A673 (cell line): ENCODE measurements around the gene OR6F1. TPM values are rescaled to one million over a fixed set of nuclear protein-coding genes. Genes with fewer than 3 reads are reported as not detected.

Experiments used
- BruUV-seq: library from RNA; stranded (reverse); fragments of 400-500 nt; replicated peaks from 2 replicates; lab custom pipeline; 2021; lab: Mats Ljungman, UMichigan
- CTCF ChIA-PET: fragments of 300-600 bp; sonication (Branson Sonifier 250); formaldehyde crosslinking; loops from one replicate; lab custom pipeline; 2022; ENCODE audit warnings: antibody characterized with exemption; lab: Charles Lee
- POLR2A ChIA-PET: fragments of 300-600 bp; sonication (Branson Sonifier 250); formaldehyde crosslinking; loops from one replicate; lab custom pipeline; 2022; ENCODE audit warnings: antibody characterized with exemption; ENCODE audit not compliant: low non-redundant PET; lab: Charles Lee
- DNase-seq: peaks from one replicate; pipeline ENCODE4 v3.0.0-alpha.2; 2015; ENCODE audit warnings: low spot score
- H3K27ac ChIP-seq: fragments of 200-600 bp; sonication (generic); 2 replicates; pipeline ENCODE4 v1.5.1; 2016; ENCODE audit warnings: mixed run types, low read depth, mild to moderate bottlenecking, mixed read lengths, antibody characterized with exemption, low read length; ENCODE audit not compliant: poor library complexity, severe bottlenecking
- H3K27me3 ChIP-seq: fragments of 200-600 bp; sonication (generic); replicated peaks from 2 replicates; pipeline ENCODE4 v1.6.1; 2017; ENCODE audit warnings: mixed run types, low read depth, mild to moderate bottlenecking, mixed read lengths, antibody characterized with exemption, low read length; ENCODE audit not compliant: insufficient read depth, poor library complexity
- H3K36me3 ChIP-seq: fragments of 200-600 bp; sonication (generic); 2 replicates; pipeline ENCODE4 v1.6.1; 2016; ENCODE audit warnings: mixed run types, mild to moderate bottlenecking, mixed read lengths, antibody characterized with exemption, low read length; ENCODE audit not compliant: insufficient read depth, poor library complexity, severe bottlenecking
- H3K4me1 ChIP-seq: fragments of 200-600 bp; sonication (generic); 2 replicates; pipeline ENCODE4 v1.6.1; 2017; ENCODE audit warnings: mixed run types, mild to moderate bottlenecking, mixed read lengths, antibody characterized with exemption, low read length; ENCODE audit not compliant: insufficient read depth, poor library complexity, severe bottlenecking
- H3K4me3 ChIP-seq: fragments of 200-600 bp; sonication (generic); 2 replicates; pipeline ENCODE4 v1.5.1; 2016; ENCODE audit warnings: low read depth, mixed run types, mild to moderate bottlenecking, mixed read lengths, low read length; ENCODE audit not compliant: poor library complexity, severe bottlenecking
- H3K9me3 ChIP-seq: fragments of 200-600 bp; sonication (generic); 2 replicates; pipeline ENCODE4 v1.6.1; 2016; ENCODE audit warnings: mixed run types, low read depth, mild to moderate bottlenecking, mixed read lengths, antibody characterized with exemption, low read length; ENCODE audit not compliant: poor library complexity, severe bottlenecking
- EZH2 ChIP-seq: fragments of 200-600 bp; sonication (generic); IDR thresholded peaks from 2 replicates; pipeline ENCODE4 v1.6.1; 2017; ENCODE audit warnings: borderline replicate concordance, low read depth, mild to moderate bottlenecking, mixed read lengths, antibody characterized with exemption, low read length; ENCODE audit not compliant: poor library complexity, severe bottlenecking
- intact Hi-C: fragments of 100-400 bp; cut with micrococcal nuclease; formaldehyde crosslinking; loops from one replicate; pipeline ENCODE4 v1.10.0; 2022; ENCODE audit not compliant: unreplicated experiment
- total RNA-seq: library from RNA; stranded (reverse); gene quantifications from 2 replicates; pipeline ENCODE4 v1.2.3, GENCODE V29; 2021
- TF ChIP-seq, protein P1 (sequence below): fragments of 300-800, 200-600 bp; sonication (generic); conservative IDR thresholded peaks from 2 replicates; pipeline ENCODE4 v1.5.1; 2017; ENCODE audit warnings: low read depth, mild to moderate bottlenecking, antibody characterized with exemption, low read length, moderate library complexity, mixed read lengths

The OR6F1 gene
- total RNA-seq, 1 experiment from 2014 or later = not detected

- H3K9me3 ChIP-seq = peaks cover 11% of the 10 kb centered on the region
- TF ChIP-seq EZH2 = no peak
- TF ChIP-seq, protein P1, sequence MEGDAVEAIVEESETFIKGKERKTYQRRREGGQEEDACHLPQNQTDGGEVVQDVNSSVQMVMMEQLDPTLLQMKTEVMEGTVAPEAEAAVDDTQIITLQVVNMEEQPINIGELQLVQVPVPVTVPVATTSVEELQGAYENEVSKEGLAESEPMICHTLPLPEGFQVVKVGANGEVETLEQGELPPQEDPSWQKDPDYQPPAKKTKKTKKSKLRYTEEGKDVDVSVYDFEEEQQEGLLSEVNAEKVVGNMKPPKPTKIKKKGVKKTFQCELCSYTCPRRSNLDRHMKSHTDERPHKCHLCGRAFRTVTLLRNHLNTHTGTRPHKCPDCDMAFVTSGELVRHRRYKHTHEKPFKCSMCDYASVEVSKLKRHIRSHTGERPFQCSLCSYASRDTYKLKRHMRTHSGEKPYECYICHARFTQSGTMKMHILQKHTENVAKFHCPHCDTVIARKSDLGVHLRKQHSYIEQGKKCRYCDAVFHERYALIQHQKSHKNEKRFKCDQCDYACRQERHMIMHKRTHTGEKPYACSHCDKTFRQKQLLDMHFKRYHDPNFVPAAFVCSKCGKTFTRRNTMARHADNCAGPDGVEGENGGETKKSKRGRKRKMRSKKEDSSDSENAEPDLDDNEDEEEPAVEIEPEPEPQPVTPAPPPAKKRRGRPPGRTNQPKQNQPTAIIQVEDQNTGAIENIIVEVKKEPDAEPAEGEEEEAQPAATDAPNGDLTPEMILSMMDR = no peak
- H3K36me3 ChIP-seq = no peaks in the 10 kb centered on the region
- DNase-seq = no peak
- intact Hi-C loops = no loop called here
- no peaks in the 10 kb centered on the region for H3K27me3 ChIP-seq
- no peaks in the 10 kb centered on the region for H3K4me1 ChIP-seq
- POLR2A ChIA-PET = no interaction called here
- CTCF ChIA-PET = no interaction called here
- BruUV-seq = no TSS peak
- H3K4me3 ChIP-seq = no peak overlapping the region
- H3K27ac ChIP-seq = no peak overlapping the region
These were observed 25.3 kb upstream of the OR6F1 start for GRCh38 chr1:247741756-247742155.

- intact Hi-C loops = no loop called here
These were observed 24.3 kb upstream of the OR6F1 start for GRCh38 chr1:247740721-247741120.

DNA sequence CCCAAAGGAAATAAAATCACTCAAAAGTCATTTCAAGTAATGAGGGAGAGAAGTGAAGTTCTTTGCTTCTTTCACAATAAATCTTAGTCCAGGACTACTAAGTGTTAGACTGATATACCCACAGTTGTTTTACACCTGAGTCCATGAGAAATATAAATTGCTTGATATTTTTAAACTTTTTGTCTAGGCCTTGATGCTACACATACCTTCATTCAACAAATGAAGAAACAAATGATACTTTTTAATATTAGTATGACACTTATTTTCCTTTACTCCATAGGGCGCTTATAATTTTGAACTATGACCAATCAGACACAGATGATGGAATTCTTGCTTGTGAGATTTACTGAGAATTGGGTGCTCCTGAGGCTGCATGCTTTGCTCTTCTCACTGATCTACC is 21.9 kb upstream of the OR6F1 start, which contains the start of gene OR14K1:
Gene OR14K1, plus strand, starts transcription at position 301 of the 400 bp plus-strand sequence. Its CDS starts 0 bp downstream, at position 301.
- intact Hi-C loops = no loop called here
- Histone ChIP-seq H3K9me3 (peaks cover 2% of the 10 kb centered on the region), H3K4me1 (no peaks in the 10 kb centered on the region), H3K27ac (no peak within 1 kb of the TSS), H3K4me3 (no peak within 1 kb of the TSS), H3K27me3 (no peaks in the 10 kb centered on the region), H3K36me3 (no peaks in the 10 kb centered on the region)
- ChIA-PET POLR2A (no interaction called here), CTCF (no interaction called here)
- no peak for DNase-seq
- TF ChIP-seq EZH2 = no peak
- TF ChIP-seq, protein P1 = no peak
- BruUV-seq = no TSS peak

More at GRCh38 chr1:247740721-247741120, 24.3 kb upstream of the OR6F1 start:
- CTCF ChIA-PET = no interaction called here
- TF ChIP-seq, protein P1 = no peak
- TF ChIP-seq EZH2 = no peak
- DNase-seq = no peak
- no peak overlapping the region for H3K27ac ChIP-seq
- BruUV-seq = no TSS peak
- H3K36me3 ChIP-seq = no peaks in the 10 kb centered on the region
- POLR2A ChIA-PET = no interaction called here
- H3K9me3 ChIP-seq = peaks cover 5% of the 10 kb centered on the region
- no peaks in the 10 kb centered on the region for H3K4me1 ChIP-seq
- H3K27me3 ChIP-seq = no peaks in the 10 kb centered on the region
- H3K4me3 ChIP-seq = no peak overlapping the region
